Vagina (tissue), 2 donors: ENCODE data around the gene PARP12.

Experiments used
- CTCF ChIP-seq, 3 experiments: fragments of 450-650 bp in 2 of 3; fragments of 200-600 bp in 1 of 3; sonication (generic) in 1 of 3; IDR thresholded peaks; one replicate each; pipeline ENCODE4 v1.5.1; 2017 to 2019; ENCODE audit warnings: antibody characterized with exemption in 3 of 3, mild to moderate bottlenecking in 2 of 3, moderate library complexity in 2 of 3
- POLR2A ChIP-seq, 2 donors: fragments of 450-650 bp; IDR thresholded peaks; one replicate each; pipeline ENCODE4 v1.6.1; 2017; ENCODE audit warnings: antibody characterized with exemption in 2 of 2, mild to moderate bottlenecking in 2 of 2, moderate library complexity in 2 of 2
- POLR2AphosphoS5 ChIP-seq, 2 donors: sonication (generic); formaldehyde crosslinking; IDR thresholded peaks; one replicate each; pipeline ENCODE4 v1.9.0; 2017; ENCODE audit warnings: antibody characterized with exemption in 2 of 2, mild to moderate bottlenecking in 2 of 2, low read depth in 1 of 2; ENCODE audit not compliant: insufficient read depth in 1 of 2

DNA sequence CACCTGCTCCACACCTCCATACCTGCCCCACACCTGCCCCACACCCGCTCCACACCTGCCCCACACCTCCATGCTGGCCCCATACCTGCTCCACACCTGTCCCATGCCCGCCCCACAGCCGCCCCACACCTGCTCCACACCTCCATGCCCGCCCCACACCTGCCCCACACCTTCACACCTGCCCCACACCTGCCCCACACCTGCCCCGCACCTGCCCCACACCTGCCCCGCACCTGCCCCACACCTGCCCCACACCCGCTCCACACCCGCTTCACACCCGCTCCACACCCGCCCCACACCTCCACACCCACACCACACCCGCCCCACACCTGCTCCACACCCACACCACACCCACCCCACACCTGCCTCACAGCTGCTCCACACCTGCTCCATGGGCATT lies 53.0 kb downstream of the PARP12 start:
- TF ChIP-seq CTCF (IDR thresholded peaks at IDR 0.05) = no peak
- TF ChIP-seq POLR2AphosphoS5 (IDR thresholded peaks at IDR 0.05; ENCODE audit: insufficient read depth in 1 of 2, low read depth in 1 of 2) = no peak
- no peak for TF ChIP-seq POLR2A (IDR thresholded peaks at IDR 0.05)
